HG03460 (cell line): ENCODE results near the gene WDR44.

Experiments
- ATAC-seq: cut with Tn5 transposase; IDR thresholded peaks from one replicate; pipeline ENCODE4 v1.9.1; 2021; ENCODE audit not compliant: unreplicated experiment

WDR44 gene

DNA sequence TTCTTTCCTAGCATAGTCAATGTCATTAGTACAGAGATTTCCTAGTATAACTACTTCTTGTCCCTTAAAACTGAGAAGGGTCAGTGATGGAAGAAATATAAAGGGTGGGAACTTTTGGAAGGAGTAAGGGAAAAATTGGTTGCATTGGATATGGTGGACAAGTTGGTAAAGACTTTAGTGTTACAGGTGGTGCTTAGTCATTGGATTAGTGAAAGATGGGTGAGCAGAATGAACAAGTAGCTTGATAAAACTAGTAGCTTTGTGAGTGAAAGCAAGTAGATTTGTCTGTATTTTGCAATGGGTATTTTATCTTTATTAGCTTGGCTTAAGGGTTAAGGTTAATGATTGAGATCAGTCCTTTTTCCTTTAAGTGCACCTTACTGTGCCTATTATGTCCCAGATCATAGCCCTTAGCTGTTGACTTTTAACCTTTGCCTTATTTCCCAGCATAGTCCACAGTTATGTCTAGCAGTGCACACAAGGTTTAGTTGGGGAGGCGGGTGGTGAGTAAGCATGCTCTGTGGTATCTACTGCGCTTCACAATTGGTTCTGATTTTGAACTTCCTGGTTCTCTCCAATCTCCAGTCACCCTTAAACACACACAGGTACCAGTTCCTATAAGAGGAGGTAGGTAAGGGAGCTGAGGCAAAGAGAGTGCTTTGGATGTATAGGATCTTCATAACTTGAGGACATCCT, 9.5 kb downstream of the WDR44 start:
- ATAC-seq: no peak

GRCh38 chrX:118356154-118356701, 10.3 kb downstream of the WDR44 start:
- no peak for ATAC-seq

- ATAC-seq: no peak
These were observed 14.7 kb downstream of the WDR44 start for GRCh38 chrX:118360429-118361125.

- no peak for ATAC-seq
These were observed 18.4 kb downstream of the WDR44 start for GRCh38 chrX:118364261-118364660.

DNA sequence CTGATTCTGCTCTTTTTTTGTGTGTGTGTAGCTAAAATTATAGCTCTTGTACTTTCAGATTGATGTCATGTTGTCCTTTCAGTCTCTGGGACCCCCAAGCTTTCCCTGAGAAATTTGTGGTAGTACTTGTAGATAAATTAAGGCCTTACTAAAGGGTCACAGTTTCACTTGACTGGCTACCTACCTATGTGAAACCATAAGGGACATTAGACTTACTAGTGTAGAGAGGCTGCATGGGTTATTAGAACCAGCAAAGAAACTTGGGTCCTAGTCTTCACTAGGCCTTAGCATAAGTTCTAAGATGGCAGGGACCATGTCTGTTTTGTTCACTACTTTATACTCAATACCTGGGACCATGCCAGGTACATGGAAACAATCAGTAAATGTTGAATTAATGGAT, 21.4 kb downstream of the WDR44 start:
- ATAC-seq: no peak

DNA sequence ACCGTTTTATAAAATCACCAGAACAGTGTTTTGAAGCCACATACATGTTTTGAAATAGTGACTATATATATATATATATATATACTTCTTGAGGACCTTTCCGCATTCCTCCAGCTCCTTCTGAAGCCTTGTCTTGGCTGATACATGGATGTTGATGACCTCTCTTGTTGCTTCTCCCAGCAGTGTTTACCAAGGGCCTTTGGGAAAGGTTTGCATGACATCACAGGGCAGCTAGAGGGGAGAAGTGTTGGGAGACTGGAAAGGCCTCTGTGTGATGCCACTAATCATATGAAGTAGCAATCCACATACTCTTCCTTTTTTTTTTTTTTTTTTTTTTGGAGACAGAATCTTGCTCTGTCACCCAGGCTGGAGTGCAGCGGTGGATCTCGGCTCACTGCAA, 22.5 kb downstream of the WDR44 start:
- ATAC-seq: no peak

DNA sequence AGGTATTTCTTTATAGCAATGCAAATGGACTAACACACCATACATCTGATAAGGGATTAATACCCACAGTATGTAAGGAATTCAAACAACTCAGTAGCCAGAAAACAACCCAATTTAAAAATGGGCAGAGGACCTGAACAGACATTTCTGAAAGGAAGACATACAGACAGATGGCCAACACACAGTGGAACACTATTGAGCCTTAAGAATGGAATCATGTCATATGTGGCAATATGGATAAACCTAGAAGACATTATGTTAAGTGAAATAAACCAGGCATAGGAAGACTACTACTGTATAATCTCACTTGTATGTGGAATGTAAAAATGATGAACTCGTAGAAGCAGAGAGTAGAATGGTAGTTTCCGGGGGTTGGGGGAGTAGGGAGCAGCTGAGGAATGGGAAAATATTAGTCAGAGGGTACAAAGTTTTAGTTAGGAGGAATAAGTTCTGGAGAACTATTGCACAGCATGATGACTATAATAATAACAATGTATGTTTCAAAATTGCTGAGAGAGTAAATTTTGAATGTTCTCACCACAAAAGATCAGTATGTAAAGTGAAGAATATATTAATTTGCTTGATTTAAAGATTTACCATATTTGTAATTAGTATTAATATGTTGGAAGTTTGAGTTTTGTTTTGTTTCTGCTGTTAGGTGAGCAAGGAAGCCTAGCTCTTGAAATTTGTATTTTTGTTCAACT, 25.2 kb downstream of the WDR44 start:
- ATAC-seq: no peak

GRCh38 chrX:118373538-118373937, 27.6 kb downstream of the WDR44 start:
- no peak for ATAC-seq

- ATAC-seq: no peak
These were observed 37.2 kb downstream of the WDR44 start for GRCh38 chrX:118383120-118383519.

- ATAC-seq: no peak
These were observed 46.8 kb downstream of the WDR44 start for GRCh38 chrX:118392716-118393115.

DNA sequence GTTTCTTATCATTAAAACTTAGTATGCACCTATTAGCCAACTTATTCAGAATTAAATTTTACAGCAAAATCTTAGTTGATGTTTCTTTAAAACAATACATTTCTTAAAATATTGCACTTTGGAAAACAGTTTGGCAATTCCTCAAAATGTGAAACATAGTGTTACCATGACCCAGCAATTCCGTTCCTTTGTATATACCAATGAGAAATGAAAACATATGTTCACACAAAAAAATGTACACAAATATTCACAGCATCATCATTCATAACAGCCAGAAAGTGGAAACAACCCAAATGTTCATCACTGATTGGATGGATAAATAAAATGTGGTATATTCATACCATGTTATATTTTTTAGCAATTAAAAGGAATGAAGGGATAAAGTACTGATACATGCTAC, 50.2 kb downstream of the WDR44 start:
- ATAC-seq: no peak

- no peak for ATAC-seq
These were observed 72.9 kb downstream of the WDR44 start for GRCh38 chrX:118418811-118419251.

DNA sequence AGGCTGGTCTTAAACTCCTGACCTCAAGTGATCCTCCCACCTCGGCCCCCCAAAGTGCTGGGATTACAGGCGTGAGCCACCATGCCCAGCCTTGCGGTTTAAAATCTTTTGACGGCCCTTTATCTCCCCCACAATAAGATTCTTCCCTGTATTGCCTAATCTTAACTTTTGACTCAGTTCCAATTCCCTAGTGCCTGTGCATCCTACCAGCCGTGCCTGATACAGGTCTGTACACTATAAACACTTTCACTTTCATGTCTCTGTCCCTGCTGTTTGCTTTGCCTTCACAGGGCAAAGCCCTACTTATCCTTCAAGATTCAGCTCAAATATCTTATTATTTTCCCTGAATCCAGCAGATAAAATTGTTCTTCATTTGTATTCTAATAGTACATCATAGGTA, 74.6 kb downstream of the WDR44 start:
- peak; percentile 75 for ATAC-seq

GRCh38 chrX:118423558-118423957, 77.7 kb downstream of the WDR44 start:
- ATAC-seq: peak; percentile 95

- ATAC-seq: no peak
These were observed 86.9 kb downstream of the WDR44 start for GRCh38 chrX:118432799-118433198.

DNA sequence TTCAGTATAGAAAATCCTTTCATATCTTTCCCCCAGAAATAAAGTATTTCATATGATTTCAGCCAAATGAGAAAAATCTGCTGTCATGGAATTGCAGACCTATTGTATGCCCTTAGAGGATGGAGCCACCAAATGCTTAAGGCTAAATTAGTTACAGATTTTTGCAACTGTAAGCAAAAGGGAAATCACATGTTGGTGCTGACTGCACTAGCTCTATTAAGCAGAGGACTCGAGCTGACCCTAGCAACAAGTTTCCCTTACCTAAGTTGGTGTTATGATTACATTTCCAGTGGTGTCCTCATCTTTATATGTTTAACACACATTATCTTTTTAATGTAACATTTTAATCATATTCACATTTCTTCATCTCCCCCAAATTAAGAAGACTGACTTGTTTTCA, 91.4 kb downstream of the WDR44 start:
- ATAC-seq: no peak

- ATAC-seq: no peak
These were observed 102.4 kb downstream of the WDR44 start for GRCh38 chrX:118448273-118448783.

- ATAC-seq: no peak
These were observed 109.1 kb downstream of the WDR44 start for GRCh38 chrX:118455013-118455412.

DNA sequence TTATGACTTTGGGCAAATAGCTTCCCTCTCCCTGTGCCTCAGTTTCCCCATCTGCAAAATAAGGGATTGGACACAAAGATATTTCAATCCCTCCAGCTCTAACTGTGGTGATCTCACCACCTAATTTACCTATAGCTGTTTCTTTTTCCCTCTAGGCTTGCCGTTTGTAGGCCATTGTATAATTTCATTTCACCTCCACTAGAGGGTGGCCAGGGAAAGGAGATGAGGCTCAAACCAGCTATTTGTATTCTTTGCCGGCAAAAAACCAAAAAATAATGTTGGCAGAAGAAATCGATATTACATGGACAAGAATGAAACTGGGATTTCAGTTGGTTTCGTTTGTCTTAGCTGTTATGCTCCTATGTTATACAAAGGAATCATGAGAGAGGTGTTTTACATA, 113.6 kb downstream of the WDR44 start:
- no peak for ATAC-seq

GRCh38 chrX:118464501-118464900, 118.6 kb downstream of the WDR44 start:
- ATAC-seq: no peak

DNA sequence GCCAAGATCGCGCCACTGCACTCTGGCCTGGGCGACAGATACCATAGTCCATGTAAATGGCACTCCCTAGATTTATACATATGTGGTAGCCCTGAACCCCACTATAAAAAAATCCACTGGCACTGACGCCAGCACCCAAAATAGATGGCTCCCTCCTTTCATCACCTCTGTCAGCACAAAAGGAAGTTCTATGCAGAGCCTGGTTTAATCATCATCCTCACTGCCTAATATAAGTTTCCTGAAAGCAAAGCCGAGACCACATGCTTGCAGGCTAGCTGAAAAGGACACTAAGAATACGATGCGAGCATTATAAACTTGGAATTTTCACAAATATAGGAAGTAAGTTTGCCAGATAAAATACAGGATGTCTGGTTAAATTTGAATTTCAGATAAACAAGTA, 122.2 kb downstream of the WDR44 start:
- no peak for ATAC-seq
